ENCODE measurements around the gene GABRP. TPM values are rescaled to one million over a fixed set of nuclear protein-coding genes. Genes with fewer than 3 reads are reported as not detected.
"Not testable (repeated sequence)": the region's sequence is repeated elsewhere in the genome, so short reads cannot be mapped to it uniquely, and the experiment has no call there.

GABRP gene
- total RNA-seq, 1 experiment from 2014 or later, result not detected

DNA sequence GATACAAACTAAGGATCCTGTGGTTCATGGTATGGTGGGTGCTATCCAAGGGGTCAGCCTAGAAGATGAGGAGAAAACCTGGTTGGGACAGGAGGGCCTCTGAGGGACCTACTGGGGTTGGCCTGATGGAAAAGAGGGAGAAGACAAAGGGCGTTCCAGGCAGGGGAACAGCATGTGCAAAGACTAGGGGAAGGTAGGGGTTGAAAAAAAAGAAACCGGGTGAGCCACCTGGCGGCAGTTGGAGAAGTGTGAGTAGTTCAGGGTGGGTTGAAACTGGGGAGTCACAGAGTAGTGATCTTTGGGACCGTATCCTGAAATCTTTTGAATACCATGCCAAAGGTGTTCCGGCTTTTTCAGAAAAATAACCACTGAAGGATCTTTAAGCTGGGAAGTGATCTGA lies 8.7 kb upstream of the GABRP start:
- no peak for DNase-seq (ENCODE audit: low read depth)
- in situ Hi-C loops (cut with HindIII; ENCODE audit: low pct_unique_long_range_greater_than_20kb, low sequenced_read_pairs), result no loop called here

DNA sequence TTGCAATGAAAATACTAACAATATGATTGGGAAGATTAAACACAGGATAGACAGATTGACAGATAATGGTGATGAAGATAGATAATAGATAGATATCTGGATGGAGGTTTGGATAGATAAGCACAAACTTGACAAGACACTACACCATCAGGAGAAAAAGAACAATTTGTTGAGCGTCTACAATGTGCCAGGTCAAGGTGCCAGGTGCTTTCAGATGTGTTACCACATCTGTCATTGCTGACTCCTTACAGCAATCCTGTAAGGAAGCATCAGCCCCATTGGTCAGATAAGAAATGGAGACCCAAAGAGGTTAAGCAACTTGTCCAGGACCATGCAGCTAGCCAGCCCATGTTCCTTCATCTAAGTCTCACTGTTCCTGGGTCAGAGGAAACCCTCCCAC lies 1.6 kb upstream of the GABRP start:
- in situ Hi-C loops (cut with HindIII; ENCODE audit: low pct_unique_long_range_greater_than_20kb, low sequenced_read_pairs), result no loop called here
- no peak for DNase-seq (ENCODE audit: low read depth)

DNA sequence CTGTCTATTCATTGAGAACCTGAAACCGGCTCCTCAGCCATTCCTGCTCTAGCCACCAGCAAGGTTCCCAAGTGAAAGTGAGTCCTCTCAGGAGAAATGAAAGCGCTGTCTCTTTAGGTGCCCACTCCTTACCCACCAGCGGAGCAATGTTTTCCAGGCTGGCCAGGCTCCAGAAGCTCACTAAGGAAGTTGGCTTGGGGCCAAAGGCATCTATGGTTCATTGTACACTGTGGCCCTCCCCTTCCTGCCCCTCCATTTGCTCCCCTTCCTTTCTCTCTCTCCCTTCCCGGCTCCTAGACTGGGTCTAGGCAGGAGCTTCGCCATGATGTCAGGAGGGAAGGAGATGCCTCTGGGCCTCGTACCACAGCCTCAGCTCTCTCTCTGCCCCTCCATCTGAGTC lies 1.1 kb upstream of the GABRP start:
- in situ Hi-C loops (cut with HindIII; ENCODE audit: low pct_unique_long_range_greater_than_20kb, low sequenced_read_pairs), result no loop called here
- DNase-seq (ENCODE audit: low read depth), result no peak

DNA sequence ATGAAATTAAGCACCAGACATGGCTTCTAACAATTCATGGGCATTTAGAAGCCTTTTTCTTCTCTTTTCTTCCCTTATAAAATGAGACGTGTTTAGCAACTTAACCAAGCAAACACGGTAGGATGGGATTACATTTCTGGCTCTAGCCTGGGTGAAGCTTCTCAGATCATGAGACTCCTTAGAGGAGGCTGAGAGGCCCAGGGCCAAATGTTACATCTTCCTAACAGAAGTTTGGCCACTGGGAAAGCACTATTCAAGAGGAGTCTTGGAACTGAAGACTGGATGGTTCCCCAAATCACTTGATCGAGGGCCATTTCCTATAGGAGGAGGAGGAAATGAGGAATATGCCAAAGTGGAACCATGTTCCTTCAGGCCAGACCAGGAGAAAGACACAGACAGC lies 1.9 kb downstream of the GABRP start:
- in situ Hi-C loops (cut with HindIII; ENCODE audit: low pct_unique_long_range_greater_than_20kb, low sequenced_read_pairs), result no loop called here
- no peak for DNase-seq (ENCODE audit: low read depth)

DNA sequence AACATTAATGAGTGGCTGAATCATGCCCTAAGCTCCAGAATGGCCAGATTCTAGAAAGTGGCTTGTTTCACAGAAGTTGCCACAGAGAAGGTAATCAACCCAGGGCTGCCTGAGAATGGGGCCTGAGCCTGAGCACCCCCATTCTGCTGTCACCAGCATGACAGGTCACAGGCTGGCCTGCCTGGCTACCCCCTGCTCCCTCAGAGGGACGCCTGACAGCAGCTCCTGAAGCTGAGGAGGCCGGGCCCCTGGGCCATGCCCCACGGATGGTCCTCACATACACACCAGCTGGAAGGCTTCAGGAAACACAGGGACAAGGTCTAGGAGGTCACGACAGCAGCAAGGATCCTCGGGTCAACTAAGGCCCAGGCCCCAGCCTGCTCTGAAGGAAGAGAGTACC lies 3.7 kb downstream of the GABRP start:
- in situ Hi-C loops (cut with HindIII; ENCODE audit: low pct_unique_long_range_greater_than_20kb, low sequenced_read_pairs), result no loop called here
- DNase-seq (ENCODE audit: low read depth), result no peak

DNA sequence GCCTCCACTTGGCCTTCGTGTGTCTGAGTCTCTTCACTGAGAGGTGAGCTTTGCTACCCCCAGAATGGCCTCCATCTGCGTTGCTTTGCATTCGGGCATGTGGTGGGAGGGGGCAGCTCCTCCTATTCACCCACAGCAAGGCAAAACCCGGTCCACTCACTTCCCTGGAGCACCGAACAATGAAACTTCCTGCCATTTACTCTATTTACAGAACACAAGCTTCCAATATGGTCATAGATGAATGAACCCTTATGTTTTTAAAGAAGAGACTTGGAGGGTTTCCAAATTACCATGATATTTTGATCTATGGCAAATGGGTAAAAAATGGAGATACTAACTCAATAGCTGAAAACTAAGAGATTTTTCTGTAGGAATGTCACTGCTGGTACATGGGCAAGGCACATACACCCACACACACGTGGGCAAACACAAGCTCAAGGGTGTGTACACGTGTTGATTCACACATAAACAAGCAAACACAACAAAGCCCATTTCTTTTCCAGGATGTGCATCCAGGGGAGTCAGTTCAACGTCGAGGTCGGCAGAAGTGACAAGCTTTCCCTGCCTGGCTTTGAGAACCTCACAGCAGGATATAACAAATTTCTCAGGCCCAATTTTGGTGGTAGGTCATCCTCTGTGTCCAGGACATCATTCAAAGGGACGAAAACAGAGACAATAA lies 5.2 kb downstream of the GABRP start:
- in situ Hi-C loops (cut with HindIII; ENCODE audit: low pct_unique_long_range_greater_than_20kb, low sequenced_read_pairs), result no loop called here
- no peak for DNase-seq (ENCODE audit: low read depth)

DNA sequence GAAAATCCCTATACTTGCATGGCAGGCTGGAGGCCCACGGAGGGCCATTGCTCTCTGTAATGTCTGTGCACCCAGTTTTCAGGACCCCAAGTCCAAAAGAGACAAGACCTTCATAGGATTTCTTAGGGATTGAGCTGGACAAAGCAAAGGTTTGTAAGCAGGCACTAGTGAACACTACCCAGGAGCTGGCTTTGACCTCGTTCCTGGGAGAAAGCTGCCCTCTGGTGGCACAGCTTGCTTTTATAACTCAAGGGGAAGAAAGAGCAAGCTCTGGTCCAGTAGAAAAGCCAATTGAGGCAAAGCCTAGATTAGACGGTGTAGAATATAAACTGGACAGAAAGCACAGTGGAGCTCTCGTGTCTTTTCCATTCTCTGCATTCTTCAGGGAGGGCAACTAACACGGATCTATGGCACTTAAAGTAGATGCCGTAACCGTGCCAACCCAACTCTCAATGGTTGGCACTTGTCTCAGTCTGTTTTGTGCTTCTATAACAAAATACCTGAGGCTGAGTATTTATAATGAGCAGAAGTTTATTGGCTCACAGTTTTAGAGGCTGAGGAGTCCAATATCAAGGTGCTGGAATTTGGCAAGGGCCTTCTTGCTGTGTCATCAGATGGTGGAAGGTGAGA lies 7.9 kb downstream of the GABRP start:
- peak; percentile 79 for DNase-seq (ENCODE audit: low read depth)
- in situ Hi-C loops (cut with HindIII; ENCODE audit: low pct_unique_long_range_greater_than_20kb, low sequenced_read_pairs), result no loop called here

DNA sequence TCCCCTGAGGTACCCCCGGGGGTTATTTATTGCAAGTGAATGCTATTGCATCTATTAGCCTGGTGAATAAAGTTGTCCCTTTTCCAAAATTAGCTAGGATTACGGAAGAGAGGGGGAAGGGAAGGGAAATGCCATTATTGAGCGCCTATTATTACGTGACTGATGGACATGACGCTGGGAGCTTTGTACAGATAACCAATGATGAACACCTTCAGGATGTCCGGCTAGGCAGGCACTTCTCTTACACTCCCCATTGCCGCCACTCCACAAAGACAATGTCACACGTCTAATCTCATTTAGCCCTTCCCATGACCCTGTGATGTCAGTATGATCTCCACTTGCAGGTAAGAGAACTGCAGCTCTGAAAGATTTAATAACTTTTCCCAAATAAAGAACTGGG lies 9.4 kb downstream of the GABRP start:
- DNase-seq (ENCODE audit: low read depth), result no peak
- in situ Hi-C loops (cut with HindIII; ENCODE audit: low pct_unique_long_range_greater_than_20kb, low sequenced_read_pairs), result no loop called here

DNA sequence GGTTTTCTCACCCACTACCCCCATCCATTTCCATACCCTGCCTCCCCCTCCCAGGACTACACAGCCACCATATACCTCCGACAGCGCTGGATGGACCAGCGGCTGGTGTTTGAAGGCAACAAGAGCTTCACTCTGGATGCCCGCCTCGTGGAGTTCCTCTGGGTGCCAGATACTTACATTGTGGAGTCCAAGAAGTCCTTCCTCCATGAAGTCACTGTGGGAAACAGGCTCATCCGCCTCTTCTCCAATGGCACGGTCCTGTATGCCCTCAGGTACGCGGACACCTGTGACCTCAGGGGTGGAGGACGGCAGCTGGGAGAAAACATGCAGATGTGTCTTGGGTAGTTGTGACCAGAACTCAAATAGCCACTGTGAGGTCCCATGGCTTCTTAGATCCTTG lies 11.6 kb downstream of the GABRP start:
- no peak for DNase-seq (ENCODE audit: low read depth)
- in situ Hi-C loops (cut with HindIII; ENCODE audit: low pct_unique_long_range_greater_than_20kb, low sequenced_read_pairs), result no loop called here

DNA sequence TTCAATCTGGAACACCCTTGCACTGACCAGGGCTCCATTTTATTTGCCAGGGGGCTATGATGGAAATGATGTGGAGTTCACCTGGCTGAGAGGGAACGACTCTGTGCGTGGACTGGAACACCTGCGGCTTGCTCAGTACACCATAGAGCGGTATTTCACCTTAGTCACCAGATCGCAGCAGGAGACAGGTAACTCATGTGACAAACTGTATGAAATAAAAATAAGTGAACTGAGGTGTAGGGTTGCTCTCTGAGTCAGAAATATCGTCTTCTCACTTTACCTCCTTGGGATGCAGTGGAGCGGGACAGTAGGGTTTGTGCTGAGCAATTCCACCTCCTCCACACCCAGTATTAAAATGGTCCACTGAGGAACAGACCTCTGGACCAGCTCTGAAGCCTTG lies 22.1 kb downstream of the GABRP start:
- in situ Hi-C loops (cut with HindIII; ENCODE audit: low pct_unique_long_range_greater_than_20kb, low sequenced_read_pairs), result no loop called here
- peak; percentile 26 for DNase-seq (ENCODE audit: low read depth)

DNA sequence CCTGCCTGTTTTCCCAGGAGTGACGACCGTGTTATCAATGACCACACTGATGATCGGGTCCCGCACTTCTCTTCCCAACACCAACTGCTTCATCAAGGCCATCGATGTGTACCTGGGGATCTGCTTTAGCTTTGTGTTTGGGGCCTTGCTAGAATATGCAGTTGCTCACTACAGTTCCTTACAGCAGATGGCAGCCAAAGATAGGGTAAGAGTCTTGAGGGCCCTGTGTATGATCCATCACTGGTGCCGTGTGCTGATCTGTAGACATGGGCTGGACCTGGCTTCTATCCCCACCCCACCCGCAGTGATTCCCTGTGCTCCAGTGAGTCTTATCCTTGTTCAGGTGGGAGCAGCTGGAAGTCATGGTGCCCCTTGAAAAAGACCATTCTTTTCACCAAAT lies 26.0 kb downstream of the GABRP start:
- in situ Hi-C loops (cut with HindIII; ENCODE audit: low pct_unique_long_range_greater_than_20kb, low sequenced_read_pairs), result no loop called here
- peak; percentile 19 for DNase-seq (ENCODE audit: low read depth)

DNA sequence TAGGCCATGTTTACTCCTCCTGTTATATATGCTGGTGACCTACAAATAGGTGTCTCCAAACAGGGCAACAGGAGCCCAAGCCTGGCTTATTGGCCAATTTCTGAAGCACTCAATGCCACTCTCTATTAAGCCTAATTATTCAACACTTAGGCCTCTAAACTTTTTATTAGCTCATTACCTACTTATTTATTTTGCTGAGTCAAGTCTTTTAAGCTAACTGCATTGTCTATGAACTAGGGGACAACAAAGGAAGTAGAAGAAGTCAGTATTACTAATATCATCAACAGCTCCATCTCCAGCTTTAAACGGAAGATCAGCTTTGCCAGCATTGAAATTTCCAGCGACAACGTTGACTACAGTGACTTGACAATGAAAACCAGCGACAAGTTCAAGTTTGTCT lies 28.2 kb downstream of the GABRP start:
- in situ Hi-C loops (cut with HindIII; ENCODE audit: low pct_unique_long_range_greater_than_20kb, low sequenced_read_pairs), result no loop called here
- DNase-seq (ENCODE audit: low read depth), result no peak

DNA sequence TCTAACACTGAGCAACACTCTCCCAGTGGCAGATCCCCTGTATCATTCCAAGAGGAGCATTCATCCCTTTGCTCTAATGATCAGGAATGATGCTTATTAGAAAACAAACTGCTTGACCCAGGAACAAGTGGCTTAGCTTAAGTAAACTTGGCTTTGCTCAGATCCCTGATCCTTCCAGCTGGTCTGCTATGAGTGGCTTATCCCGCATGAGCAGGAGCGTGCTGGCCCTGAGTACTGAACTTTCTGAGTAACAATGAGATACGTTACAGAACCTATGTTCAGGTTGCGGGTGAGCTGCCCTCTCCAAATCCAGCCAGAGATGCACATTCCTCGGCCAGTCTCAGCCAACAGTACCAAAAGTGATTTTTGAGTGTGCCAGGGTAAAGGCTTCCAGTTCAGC lies 29.7 kb downstream of the GABRP start:
- no peak for DNase-seq (ENCODE audit: low read depth)

DNA sequence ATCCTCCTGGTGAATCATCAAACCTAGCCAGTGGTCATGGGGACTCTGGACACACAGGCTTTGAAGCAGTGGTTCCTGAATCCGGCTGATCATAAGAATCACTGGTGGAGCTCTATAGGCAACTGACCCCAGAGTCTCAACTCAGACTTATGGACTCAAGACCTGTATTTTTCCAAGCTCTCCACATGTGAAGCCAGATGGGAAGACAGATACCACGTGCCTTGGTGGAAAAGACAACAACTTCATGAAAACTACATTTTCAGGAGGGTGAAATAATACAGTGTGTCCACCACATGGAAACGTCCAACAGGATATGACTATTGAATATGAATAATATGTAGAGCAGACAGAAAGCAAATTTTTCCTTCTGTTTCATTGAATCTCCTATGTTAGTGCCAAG lies 33.7 kb downstream of the GABRP start:
- in situ Hi-C loops (cut with HindIII; ENCODE audit: low pct_unique_long_range_greater_than_20kb, low sequenced_read_pairs), result no loop called here
- DNase-seq (ENCODE audit: low read depth), result no peak

More for the DNA sequence above, 29.7 kb downstream of the GABRP start:
- in situ Hi-C loops (cut with HindIII; ENCODE audit: low pct_unique_long_range_greater_than_20kb, low sequenced_read_pairs), result no loop called here

DNA sequence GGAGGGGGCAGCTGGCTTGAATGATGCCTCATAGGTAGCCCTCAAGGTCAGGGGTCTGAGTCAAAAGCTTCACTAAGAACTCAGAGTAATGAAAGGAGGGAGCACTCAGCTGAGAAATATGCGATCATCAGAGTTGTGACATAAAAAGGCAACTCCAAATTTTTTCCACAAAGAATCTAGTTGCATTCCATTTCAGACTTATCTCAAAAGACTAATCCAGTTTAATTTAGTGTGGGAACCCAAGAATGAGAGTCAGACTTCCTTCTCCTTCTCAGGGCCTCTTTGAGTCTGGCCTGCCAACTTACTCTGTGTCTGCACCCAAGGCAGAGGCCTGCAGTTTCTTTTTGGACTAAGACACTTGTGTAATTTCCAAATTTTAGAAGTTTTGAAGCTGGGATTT lies 34.7 kb downstream of the GABRP start:
- in situ Hi-C loops (cut with HindIII; ENCODE audit: low pct_unique_long_range_greater_than_20kb, low sequenced_read_pairs), result no loop called here
- DNase-seq (ENCODE audit: low read depth), result no peak

DNA sequence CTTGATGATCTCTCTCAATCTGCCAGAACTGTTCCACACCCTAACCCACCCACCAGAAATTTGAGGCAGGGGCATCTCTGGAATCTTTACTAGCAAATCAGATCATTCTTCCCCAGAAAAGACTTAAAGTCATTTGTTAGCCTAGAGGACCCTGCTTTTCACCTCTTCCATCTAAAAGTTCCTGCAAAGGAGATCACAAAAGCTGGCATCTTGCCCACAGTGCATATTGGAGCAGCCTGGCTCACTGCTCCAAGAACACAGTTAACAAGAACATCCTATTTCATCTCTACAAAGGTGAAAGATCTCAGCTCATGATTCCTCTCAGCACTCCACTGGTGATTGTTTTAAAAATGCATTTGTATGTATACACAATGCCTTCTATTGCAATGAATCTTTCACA lies 36.3 kb downstream of the GABRP start:
- in situ Hi-C loops (cut with HindIII; ENCODE audit: low pct_unique_long_range_greater_than_20kb, low sequenced_read_pairs), result no loop called here

DNA sequence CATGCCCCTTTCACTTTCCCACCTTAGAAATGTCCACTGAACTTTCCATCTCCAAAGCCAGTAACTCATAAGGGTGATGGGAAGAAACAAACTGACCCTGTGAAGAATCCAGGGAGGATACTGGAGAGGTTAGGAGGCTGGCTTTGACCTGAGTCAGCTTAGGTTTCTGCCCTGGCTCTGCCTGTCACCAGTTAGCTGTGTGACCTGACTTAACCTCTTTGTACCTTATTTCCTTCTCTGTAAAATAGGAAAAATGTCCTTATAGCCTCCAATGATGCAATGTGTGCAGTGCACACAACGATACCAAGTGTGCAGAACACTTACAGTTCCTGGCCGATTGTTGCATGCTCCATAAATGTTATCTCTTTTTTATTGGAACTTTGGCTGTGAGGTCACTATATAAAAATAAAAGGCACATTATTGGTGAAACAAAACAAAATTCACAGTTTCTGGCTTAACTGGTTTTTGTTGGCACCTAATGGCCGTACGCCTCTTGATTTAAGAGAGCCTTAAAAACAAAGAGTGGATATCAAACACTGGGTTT lies 37.8 kb downstream of the GABRP start:
- in situ Hi-C loops (cut with HindIII; ENCODE audit: low pct_unique_long_range_greater_than_20kb, low sequenced_read_pairs), result no loop called here
- no peak for DNase-seq (ENCODE audit: low read depth)

More for the DNA sequence above, 36.3 kb downstream of the GABRP start:
- DNase-seq (ENCODE audit: low read depth), result no peak

DNA sequence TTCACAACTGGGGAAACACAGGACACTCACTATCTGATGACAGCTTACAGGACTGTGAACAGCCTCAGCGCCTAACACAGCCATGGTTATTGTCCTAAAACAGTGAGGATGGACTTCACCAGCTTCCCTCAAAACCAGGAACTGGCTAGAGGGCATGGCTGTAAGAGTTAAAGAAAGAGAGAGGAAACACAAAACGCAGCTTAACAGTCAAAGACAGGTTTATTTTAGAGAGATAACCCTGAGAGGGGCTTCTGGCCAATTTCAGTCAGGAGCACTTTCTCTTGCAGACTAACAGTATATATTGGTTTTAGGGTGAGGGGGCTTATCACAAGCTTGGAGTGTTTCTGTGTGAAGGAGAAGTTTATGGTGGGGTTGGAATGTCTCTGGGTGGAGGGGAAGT lies 42.6 kb downstream of the GABRP start:
- in situ Hi-C loops (cut with HindIII; ENCODE audit: low pct_unique_long_range_greater_than_20kb, low sequenced_read_pairs), result no loop called here
- DNase-seq (ENCODE audit: low read depth), result no peak

DNA sequence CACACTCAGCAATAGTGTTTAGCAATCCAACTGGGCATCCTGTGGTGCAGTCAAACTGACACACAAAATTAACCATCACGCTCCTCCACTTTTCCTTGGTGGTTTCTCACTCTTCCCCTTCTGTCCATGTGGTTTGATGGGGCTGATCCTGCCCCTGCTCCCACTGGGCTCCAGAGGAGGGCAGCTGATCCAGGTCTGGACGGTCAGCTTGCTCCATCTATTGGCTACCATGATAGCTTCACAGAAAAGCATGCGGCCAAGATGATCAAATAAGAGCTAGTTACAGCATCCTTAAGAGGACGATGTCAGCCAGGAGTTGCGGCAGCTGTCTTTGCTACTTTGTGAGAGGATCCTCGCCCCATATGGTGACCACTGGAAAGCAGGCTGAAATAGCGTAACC lies 48.7 kb downstream of the GABRP start:
- DNase-seq (ENCODE audit: low read depth), result no peak
- in situ Hi-C loops (cut with HindIII; ENCODE audit: low pct_unique_long_range_greater_than_20kb, low sequenced_read_pairs), result no loop called here

DNA sequence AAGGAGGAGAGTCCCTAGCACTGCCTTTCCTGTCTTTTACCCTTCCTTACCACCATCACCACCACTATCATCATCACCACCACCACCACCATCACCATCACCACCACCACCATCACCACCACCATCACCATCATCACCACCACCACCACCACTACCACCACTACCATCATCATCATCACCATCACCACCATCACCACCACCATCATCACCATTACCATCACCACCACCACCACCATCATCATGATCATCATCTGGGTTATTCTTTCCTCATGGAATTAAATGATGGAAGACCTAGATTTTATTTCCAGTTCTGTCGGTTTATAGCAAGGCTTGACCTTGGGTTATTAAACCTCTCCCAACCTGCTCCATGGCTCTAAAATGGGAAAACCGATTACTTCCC lies 50.5 kb downstream of the GABRP start:
- DNase-seq (ENCODE audit: low read depth); in situ Hi-C loops (cut with HindIII; ENCODE audit: low pct_unique_long_range_greater_than_20kb, low sequenced_read_pairs): not testable (repeated sequence)

Measured in Caki2 (cell line).